ENCODE measurements around the gene ZNF20. TPM values are rescaled to one million over a fixed set of nuclear protein-coding genes. Genes with fewer than 3 reads are reported as not detected.
A peak's percentile ranks its signal among the peaks of the same experiment; 100 is the strongest.

Gene ZNF20
- total and polyA plus RNA-seq, 9 of the 15 experiments (the other 6 are each of a cell fraction or from before 2014, with no cell fraction given) = 1.4 to 3.7 (median 3.1) TPM

DNA sequence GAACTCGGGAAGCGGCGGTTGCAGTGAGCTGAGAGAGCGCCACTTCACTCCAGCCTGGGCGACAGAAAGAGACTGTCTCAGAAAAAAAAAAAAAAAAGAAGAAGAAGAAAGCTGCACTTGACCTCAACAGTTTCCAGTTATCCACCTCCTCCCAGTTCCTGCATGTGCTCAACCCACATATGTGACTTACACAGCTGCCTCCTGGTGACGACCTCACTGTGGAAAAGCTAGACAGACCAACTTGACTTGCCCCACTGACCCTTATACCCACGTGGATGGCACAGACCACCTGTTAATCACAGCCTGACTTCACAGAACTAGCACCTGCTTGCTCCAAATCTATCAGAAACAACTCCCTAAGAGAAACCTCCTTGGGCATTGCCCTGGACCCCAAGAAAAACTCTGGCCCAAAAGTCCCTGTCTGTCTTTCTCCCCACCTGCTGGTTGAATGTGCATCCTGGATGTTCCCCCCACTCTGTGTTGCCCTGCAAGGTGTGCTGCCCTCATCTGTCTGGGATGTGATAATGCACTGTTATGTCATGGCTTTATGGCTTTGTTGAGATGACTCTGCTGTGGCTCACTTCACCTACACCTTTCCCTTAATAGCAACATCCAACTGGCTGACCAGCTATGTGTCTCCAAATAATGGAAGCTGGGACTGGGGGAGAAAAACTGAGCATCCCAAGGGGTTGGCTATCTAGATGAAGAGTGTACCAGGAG is 2.8 kb downstream of the ZNF20 start:
- WGBS (ENCODE audit: insufficient coverage, low coverage, missing lambda C conversion rate) = 60% methylated on average over 6 of the region's 7 CpGs
- no peaks in the 10 kb centered on the region; the same call in 2 of the 3 replicates for H3K79me2 ChIP-seq (ENCODE audit: control insufficient read depth, insufficient read depth, low read length)
- POLR2A ChIA-PET = interaction anchor here (0.6 kb wide), 1 partner anchor 46 kb away, joined by 3 read pairs; no protein-coding TSS in a partner anchor
- no peaks in the 10 kb centered on the region for H3K27me3 ChIP-seq (ENCODE audit: control insufficient read depth in 2 of 2, insufficient read depth in 2 of 2, low read length in 2 of 2)
- in situ Hi-C loops (cut with MboI) (no loop called here), intact Hi-C loops (cut with micrococcal nuclease) (no loop called here)
- H3K4me2 ChIP-seq (ENCODE audit: insufficient read depth, low read length) = no peak overlapping the region
- peaks cover 5 to 12% of the 10 kb centered on the region in 2 experiments; a peak in 4 of 5 replicates for H3K4me1 ChIP-seq (replicated peaks in 1 of 2; ENCODE audit: control insufficient read depth in 2 of 2, insufficient read depth in 2 of 2, low read length in 2 of 2)
- peaks cover 11% of the 10 kb centered on the region for H3K9me3 ChIP-seq (replicated peaks; ENCODE audit: control insufficient read depth, insufficient read depth, low read depth, low read length)
- FAIRE-seq = peak; percentile 79
- CTCF ChIA-PET (ENCODE audit: low intra/inter-chr PET ratio) = interaction anchor here (1.0 kb wide), 1 partner anchor 256 kb away, joined by 4 read pairs; no protein-coding TSS in a partner anchor
- no peak overlapping the region for H3K9ac ChIP-seq (ENCODE audit: insufficient read depth in 1 of 2, low read depth in 2 of 2, low read length in 2 of 2)
- no peaks in the 10 kb centered on the region for H3K9me1 ChIP-seq (ENCODE audit: control insufficient read depth, insufficient read depth, low read length)
- peak in 3 of 4 experiments; percentile 13 to 35 (median 18) for DNase-seq (ENCODE audit: extremely low read depth in 1 of 4, low spot score in 3 of 4)
- H2AFZ ChIP-seq (ENCODE audit: low read depth, low read length) = no peak overlapping the region
- no peak overlapping the region for H3K4me3 ChIP-seq
- peaks cover 27% of the 10 kb centered on the region; the same call in 2 of the 3 replicates for H3K36me3 ChIP-seq (ENCODE audit: control insufficient read depth, insufficient read depth, low read length)
- H4K20me1 ChIP-seq (replicated peaks; ENCODE audit: control insufficient read depth, insufficient read depth, low read length) = no peaks in the 10 kb centered on the region
- no peak overlapping the region for H3K27ac ChIP-seq (ENCODE audit: extremely low read depth, low read depth, low read length)
- ATAC-seq = peak; percentile 24; the same call in 1 of the 3 replicates
- BruUV-seq (replicated peaks) = no TSS peak
- TF ChIP-seq SMC3 (conservative IDR thresholded peaks at IDR 0.05; ENCODE audit: insufficient read depth, low read depth, low read length) (peak; percentile 49; the same call in 1 of the 2 replicates), POLR2B (IDR thresholded peaks at IDR 0.05; ENCODE audit: low read depth, partially characterized antibody) (no peak), USF2 (CRISPR knock-in tag; IDR thresholded peaks at IDR 0.05) (no peak), U2AF2 (optimal IDR thresholded peaks at IDR 0.05; ENCODE audit: low read depth, low read length) (no peak), RAD21 (CRISPR knock-in tag; conservative IDR thresholded peaks at IDR 0.05 in 1 of 2, IDR thresholded peaks at IDR 0.05 in 1 of 2) (peak in 1 of 2 experiments; percentile 48; a peak in 2 of 4 replicates), STAG1 (CRISPR knock-in tag; IDR thresholded peaks at IDR 0.05; ENCODE audit: borderline replicate concordance) (peak; percentile 19; the same call in 1 of the 2 replicates), NFIC (IDR thresholded peaks at IDR 0.05) (no peak), CC2D1A (IDR thresholded peaks at IDR 0.05) (no peak), PCBP1 (IDR thresholded peaks at IDR 0.05; ENCODE audit: low read depth, low read length, poor library complexity, severe bottlenecking) (no peak)
- TF ChIP-seq, protein P1, sequence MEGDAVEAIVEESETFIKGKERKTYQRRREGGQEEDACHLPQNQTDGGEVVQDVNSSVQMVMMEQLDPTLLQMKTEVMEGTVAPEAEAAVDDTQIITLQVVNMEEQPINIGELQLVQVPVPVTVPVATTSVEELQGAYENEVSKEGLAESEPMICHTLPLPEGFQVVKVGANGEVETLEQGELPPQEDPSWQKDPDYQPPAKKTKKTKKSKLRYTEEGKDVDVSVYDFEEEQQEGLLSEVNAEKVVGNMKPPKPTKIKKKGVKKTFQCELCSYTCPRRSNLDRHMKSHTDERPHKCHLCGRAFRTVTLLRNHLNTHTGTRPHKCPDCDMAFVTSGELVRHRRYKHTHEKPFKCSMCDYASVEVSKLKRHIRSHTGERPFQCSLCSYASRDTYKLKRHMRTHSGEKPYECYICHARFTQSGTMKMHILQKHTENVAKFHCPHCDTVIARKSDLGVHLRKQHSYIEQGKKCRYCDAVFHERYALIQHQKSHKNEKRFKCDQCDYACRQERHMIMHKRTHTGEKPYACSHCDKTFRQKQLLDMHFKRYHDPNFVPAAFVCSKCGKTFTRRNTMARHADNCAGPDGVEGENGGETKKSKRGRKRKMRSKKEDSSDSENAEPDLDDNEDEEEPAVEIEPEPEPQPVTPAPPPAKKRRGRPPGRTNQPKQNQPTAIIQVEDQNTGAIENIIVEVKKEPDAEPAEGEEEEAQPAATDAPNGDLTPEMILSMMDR (IDR thresholded peaks at IDR 0.05 in 2 of 3, conservative IDR thresholded peaks at IDR 0.05 in 1 of 3; ENCODE audit: insufficient read depth in 2 of 3, low read depth in 1 of 3, low read length in 3 of 3) = peak; percentile 62 to 93 (median 76)
